Measurements from ENCODE around the gene RMI2.

Gene RMI2

GRCh38 chr16:11386054-11386680 lies 40.9 kb downstream of the RMI2 start:
- DNase-seq (ENCODE audit: low spot score) = no peak

DNA sequence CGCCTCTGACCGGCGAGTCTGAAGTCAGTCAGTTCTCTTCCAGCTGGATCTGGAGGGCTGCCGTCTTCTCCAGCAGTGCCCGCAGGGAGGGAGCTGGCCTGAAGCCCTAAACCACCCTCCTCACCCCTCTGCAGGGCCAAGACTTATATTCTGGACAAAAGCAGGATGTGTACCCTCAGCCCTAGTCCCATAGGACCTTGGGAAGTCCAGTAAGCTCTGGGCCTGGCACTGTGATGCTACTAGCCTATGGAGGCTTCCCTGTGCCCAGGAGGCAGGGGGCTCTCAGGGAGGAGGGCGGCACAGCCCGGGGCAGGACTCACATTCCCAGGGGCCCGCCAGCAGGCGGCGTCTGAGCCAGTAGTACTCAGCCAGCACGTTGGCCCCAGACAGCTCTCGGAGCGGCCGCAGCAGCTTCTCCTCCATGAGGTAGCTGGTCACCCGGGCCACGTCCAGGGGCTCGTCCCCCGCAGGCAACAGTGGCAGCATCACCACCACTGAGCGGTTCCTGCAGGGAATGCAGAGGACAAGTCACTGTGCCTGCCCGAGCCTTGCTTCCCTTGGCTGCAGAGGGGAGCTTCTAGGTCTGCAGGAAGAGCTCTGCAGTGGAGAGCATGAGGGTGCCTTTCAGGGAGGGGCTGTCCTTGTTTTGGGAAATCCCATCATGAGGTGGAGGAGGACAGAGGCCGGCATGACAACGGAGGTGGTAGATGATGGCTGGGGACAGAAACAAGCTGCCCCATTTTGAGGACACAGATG lies 41.7 kb downstream of the RMI2 start:
- DNase-seq (ENCODE audit: low spot score) = peak; percentile 87

- no peak for DNase-seq (ENCODE audit: low spot score)
Observed at GRCh38 chr16:11389083-11389482, 43.8 kb downstream of the RMI2 start.

DNA sequence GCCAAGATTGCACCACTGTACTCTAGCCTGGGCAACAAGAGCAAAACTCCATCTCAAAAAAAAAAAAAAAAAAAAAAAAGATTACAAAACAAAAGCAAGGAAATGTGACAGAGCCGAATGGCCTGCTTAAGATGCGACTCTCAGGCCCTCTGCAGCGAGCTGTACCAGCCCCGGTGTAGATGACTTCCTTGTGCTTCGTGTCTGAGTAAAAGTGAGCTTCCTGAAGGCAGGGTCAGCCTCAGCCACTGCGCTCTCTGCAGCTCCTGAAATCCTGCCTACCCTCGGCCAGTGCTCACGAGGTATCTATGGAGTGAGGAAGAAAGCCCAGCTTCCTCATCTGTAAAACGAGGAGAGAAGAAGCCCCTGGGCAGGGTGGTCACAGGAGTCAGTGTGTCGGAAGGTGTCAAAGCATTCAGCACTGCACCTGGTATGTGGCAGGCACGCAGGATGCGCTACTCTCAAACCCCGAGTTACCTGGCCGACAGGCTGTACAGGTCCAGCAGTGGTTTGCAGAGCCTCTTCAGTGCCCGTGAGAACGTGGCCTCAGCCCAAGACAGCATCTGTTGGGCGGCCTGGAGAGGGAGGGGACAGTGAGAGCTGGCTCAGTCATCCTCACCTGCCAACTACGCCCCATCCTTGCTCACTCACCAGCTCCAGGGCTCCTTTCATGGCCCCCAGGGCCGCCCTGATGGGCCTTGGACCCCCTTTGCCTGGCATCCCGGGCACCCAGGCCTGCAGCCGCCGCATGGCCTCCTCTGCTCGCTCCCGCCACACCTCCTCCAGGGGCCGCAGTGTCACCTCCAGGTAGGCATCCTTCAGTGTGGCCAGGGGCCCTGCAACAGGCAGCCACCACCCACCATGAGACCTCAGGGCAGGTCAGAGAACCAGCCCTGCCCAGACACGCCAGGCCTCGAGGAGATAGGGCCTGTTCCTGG lies 44.6 kb downstream of the RMI2 start:
- no peak for DNase-seq (ENCODE audit: low spot score)

DNA sequence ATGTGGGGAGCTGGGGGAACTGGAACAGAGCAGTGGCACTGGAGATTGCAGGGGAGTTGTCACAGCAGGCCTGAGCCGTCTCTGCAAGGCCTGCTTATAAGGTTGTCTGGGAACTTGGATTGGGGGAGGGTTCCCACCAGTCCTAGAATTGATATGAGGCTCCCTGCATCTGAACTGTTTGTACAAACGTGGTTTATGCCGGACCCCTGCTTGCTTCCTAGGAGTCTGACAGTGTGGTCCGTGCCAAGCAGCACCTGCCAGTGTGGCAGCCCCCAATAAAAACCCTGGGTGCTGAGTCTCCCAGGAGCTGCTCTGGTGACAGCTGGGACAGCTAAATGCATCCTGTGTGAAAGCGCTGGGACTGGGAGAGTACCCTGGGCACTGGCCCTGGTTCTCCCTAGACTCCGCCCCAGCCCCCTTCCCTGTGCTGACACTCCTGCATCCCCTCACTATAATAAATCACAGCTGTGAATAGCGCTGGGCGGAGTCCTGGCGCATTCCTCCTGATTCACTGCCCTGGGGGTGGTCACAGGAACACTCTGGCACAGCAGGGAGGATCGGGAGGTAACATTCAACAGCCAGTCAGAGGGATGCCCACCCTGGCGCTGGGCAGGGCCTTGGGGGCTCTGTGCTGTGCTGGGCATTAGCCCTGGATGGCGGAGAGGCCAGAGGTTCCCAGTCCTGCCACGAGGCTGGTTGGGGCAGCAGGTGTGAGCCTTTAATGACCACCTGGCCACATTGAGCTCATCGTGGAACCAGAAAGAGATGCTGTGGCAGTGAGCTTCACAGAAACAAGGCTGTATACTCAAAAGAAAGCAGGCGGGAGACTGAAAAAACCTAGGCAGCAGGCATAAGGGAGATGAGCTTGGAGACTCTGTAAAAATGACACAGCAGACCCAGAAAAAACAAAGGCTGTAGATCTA lies 45.6 kb downstream of the RMI2 start:
- DNase-seq (ENCODE audit: low spot score) = no peak

- no peak for DNase-seq (ENCODE audit: low spot score)
Observed at GRCh38 chr16:11391576-11391975, 46.3 kb downstream of the RMI2 start.

- no peak for DNase-seq (ENCODE audit: low spot score)
Observed at GRCh38 chr16:11392041-11392581, 46.9 kb downstream of the RMI2 start.

GRCh38 chr16:11393366-11393765 lies 48.1 kb downstream of the RMI2 start:
- no peak for DNase-seq (ENCODE audit: low spot score)

- no peak for DNase-seq (ENCODE audit: low spot score)
Observed at GRCh38 chr16:11393861-11394592, 48.8 kb downstream of the RMI2 start.

DNA sequence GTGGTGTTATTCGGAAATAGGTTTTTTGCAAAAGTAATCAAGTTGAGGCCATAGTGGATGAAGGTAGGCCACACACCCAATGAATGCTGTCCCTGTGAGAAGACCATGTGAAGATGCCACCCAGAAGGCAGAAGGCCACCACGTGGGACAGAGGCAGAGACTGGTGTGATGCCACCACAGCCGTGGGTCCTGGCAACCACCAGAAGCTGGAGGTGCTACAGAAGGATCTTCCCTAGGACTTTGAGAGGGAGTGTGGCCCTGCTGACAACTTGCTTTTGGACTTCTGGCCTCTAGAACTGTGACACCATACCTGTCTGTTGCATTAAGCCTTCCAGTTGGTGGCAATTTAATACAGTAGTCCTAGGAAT lies 49.3 kb downstream of the RMI2 start:
- DNase-seq (ENCODE audit: low spot score) = no peak

DNA sequence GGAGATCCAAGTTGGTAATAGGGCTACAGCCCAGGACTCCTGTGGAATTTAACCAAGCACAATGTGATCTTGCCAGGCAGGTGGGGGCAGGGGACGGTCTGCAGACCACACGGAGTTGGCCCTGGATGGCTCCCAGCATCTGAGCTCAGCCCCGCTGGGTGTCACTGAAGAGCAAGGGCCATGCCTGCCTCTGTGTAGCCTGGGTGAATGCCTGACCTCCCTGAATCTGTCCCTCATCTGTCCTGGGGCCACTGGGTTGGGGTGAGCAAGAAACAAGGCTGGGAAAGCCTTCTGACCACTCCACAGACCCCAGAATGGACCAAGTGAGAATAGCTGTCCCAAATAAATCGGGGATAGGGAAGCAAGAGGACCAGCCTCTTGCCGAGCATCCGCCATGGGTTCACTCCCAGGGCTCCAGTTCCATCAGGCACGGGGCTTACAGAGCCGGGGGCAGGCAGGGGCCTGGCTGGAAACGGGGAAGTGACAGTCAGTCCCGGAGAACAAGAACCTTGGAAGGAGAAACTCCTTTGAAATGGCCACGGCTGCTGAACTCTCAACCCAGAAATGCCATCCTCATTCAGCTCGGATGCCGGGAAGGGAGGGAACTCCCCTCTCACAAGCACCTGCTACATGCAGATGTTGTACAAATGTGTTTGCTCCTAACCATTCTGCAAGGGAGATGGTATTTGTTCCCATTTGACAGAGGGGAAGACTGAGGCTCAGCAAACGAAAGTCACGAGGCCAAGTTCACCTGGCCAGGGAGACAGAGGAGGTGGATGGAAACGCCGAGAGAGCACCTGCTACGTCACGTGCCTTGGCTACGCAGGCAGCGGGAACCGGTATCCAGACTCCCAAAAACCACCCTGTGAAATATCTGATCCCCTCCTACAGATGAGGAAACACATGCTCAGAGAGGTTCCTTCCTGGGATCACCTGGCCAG lies 50.0 kb downstream of the RMI2 start:
- no peak for DNase-seq (ENCODE audit: low spot score)

DNA sequence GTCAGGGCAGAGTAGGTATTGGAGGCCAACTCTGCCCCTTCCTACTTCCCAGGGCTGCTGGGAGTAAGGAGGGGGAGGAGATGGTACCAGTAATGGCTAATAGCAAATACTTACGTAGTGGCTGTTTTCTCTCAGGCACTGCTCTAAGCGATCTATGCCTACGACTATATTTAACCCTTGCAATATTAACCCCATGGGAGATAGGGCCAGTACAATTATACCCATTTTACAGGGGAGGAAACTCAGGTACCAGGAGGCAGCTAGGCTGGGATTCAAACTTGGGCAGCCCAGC lies 50.6 kb downstream of the RMI2 start:
- no peak for DNase-seq (ENCODE audit: low spot score)

GRCh38 chr16:11396241-11397048 lies 51.2 kb downstream of the RMI2 start:
- peak; percentile 97 for DNase-seq (ENCODE audit: low spot score)

DNA sequence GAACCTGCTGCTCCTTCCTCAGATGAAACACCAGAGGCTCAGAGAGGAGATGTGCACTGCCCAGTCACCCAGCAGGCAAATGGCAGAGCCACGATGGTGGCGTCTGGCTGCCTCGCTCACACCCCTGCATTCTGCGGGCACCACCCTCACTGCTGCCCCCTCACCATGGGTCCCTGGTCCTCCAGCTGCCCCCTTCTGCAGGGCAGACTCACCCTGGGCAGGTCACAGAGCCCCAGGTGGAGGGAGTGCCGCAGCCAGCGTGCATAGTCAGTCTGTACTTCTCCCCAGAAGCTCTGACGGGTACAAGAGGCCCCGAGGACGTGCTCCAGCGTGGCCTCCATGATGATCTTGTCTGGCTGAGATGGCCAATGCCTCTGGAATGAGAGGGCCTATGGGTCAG lies 52.9 kb downstream of the RMI2 start:
- DNase-seq (ENCODE audit: low spot score) = no peak

DNA sequence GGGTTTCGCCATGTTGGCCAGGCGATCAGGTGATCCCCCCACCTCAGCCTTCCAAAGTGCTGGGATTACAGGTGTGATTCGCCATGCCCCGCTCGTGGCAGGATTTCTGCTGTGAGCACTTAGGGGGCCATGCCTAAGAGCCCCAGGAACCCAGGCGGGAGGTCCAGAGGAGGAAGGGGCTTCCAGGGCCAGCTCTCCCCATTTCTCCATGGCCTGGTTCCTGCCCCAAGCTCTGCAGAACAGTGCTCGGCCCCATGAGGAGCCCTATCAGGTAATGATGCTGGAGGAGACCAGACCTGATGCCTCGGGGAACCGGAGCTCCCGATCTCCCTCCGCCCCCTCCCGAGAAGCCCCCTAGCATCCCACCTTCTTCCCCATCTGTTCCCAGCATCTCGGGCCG lies 53.6 kb downstream of the RMI2 start:
- DNase-seq (ENCODE audit: low spot score) = no peak

DNA sequence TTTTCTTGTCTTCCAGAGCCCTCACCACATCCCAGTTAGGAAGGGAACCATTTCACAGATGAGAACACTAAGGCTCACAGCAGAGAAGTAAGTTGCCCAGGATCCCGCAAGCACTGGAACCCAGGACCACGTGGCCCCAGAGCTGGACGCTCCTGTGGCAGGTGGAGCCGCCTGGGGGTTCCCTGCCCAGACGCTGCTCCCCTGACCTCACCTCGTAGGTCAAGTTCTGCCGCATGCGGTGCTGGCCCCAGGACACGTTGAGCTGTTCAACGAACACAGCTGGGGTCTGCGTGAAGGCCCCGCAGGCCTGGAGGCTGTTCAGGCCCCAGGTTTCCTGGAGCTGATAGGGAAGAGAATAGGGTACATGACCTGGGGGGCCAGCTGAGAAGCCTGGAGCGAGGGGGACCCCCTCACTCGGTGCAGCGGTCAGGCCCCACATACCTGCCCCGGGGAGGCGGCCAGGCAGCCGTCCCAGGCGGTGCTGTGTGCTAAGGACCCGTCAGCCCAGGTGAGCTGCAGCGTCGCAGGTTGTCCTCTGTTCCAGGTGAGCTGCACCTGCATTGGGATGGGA lies 54.1 kb downstream of the RMI2 start:
- DNase-seq (ENCODE audit: low spot score) = no peak

DNA sequence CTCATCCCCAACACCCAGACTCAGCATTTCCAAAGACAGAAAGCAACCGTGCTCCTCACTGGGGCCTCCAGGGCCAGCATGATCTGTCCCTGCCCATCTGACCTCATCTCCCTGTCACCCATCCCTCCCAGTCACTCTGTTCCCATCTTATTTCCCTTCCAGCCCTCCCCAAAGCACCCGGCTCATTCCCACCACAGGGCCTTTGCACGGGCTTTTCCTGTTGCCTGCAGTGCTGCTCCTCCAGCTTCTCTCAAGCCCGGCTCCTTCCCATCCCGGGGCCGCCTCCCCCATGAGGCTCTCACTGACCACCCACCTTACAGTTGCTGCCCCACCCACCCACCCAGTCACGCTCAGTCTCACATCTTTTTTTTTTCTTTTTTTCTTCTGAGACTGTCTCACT lies 54.8 kb downstream of the RMI2 start:
- DNase-seq (ENCODE audit: low spot score) = no peak

All from HuH-7 (cell line).